ENCODE data around the gene PEMT. TPM values are rescaled to one million over a fixed set of nuclear protein-coding genes. Genes with fewer than 3 reads are reported as not detected.

PEMT gene
- total and polyA plus RNA-seq, 9 of the 15 experiments (the other 6 are each of a cell fraction or from before 2014, with no cell fraction given) = 1.4 to 36.4 (median 13.6) TPM

DNA sequence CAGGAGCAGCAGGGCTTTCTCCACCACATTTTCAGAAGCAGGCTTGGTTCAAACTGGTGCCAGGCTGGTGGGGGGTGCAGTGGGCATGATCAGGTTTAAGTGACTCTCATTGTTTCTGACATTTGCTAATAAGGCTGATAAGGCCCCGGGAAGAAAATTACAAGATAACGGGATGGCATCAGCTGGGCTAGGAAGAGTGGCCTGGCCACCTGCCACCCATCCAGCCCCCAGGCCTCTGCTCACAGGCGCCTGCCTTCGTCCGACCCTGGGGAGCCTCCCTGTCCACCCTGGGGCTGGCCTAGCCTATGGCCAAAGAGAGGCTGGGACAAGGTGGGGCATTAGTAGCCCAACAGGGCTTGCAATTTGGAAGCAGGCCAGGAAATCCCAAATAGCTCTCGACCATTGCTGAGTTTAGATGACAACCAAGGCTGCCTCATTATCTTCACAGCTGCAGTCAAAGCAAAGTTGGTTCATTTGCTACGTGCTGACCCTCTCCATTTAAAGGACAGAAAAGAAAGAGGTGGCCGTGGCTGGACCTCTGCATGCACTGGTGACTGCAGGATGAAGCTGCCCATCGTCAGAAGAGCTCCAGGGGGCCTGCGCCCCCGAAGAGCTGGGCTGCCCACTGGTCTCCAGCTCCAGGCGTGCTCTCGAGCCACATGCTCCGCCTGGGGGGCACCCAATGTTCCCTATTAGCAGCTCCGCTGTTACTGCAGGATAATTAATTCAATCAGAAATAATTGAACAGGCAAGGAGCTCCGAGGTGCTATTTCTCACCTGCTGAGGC is 44.9 kb downstream of the PEMT start:
- Histone ChIP-seq H2AFZ (ENCODE audit: low read depth, low read length) (no peak overlapping the region), H3K9ac (ENCODE audit: insufficient read depth in 1 of 2, low read depth in 2 of 2, low read length in 2 of 2) (no peak overlapping the region; a peak in 1 of 4 replicates), H3K27ac (ENCODE audit: extremely low read depth, low read depth, low read length) (no peak overlapping the region), H3K36me3 (ENCODE audit: control insufficient read depth, insufficient read depth, low read length) (no peaks in the 10 kb centered on the region), H3K4me2 (ENCODE audit: insufficient read depth, low read length) (no peak overlapping the region), H3K4me3 (no peak overlapping the region), H3K79me2 (ENCODE audit: control insufficient read depth, insufficient read depth, low read length) (no peaks in the 10 kb centered on the region), H3K27me3 (ENCODE audit: control insufficient read depth in 2 of 2, insufficient read depth in 2 of 2, low read length in 2 of 2) (no peaks in the 10 kb centered on the region), H4K20me1 (replicated peaks; ENCODE audit: control insufficient read depth, insufficient read depth, low read length) (no peaks in the 10 kb centered on the region), H3K9me1 (ENCODE audit: control insufficient read depth, insufficient read depth, low read length) (no peaks in the 10 kb centered on the region), H3K4me1 (replicated peaks in 1 of 2; ENCODE audit: control insufficient read depth in 2 of 2, insufficient read depth in 2 of 2, low read length in 2 of 2) (peaks cover 0 to 5% of the 10 kb centered on the region in 2 experiments; a peak in 2 of 5 replicates), H3K9me3 (replicated peaks; ENCODE audit: control insufficient read depth, insufficient read depth, low read depth, low read length) (no peaks in the 10 kb centered on the region)
- CTCF ChIA-PET (ENCODE audit: low intra/inter-chr PET ratio) = no interaction called here
- FAIRE-seq (no peak), ATAC-seq (no peak), DNase-seq (ENCODE audit: extremely low read depth in 1 of 4, low spot score in 3 of 4) (no peak)
- POLR2A ChIA-PET = no interaction called here
- no TSS peak for BruUV-seq (replicated peaks)
- TF ChIP-seq PCBP2 (IDR thresholded peaks at IDR 0.05; ENCODE audit: low read depth, low read length, poor library complexity, severe bottlenecking) = no peak
- TF ChIP-seq GABPB2 (CRISPR knock-in tag; conservative IDR thresholded peaks at IDR 0.05) = no peak
- TF ChIP-seq BRF1 (IDR thresholded peaks at IDR 0.05; ENCODE audit: borderline replicate concordance, extremely low read depth, insufficient read length) = no peak
- TF ChIP-seq PCBP1 (IDR thresholded peaks at IDR 0.05; ENCODE audit: low read depth, low read length, poor library complexity, severe bottlenecking) = no peak
- 49% methylated on average over 11 of the region's 16 CpGs for WGBS (ENCODE audit: insufficient coverage, low coverage, missing lambda C conversion rate)
- in situ Hi-C loops (cut with MboI) = no loop called here
- intact Hi-C loops (cut with micrococcal nuclease) = no loop called here

DNA sequence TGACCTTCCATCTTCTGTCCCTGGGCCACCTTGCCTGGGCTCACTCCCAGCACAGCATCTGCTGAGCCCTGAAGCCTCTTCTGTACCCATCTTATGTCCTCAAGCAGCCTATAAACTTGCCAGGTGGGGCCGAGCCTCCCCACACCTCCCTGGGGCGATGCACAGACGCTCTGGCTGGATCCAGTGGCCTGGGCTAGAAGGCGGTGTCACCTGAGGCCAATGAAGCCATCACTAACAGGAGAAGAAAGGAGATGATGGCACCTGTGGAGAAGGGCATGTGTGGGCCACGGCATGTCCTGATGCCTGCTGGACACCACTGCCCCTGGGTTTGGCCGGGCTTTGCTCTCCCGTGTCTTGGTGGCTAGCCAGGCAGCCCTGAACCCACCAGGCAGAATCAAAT is 45.5 kb downstream of the PEMT start:
- FAIRE-seq (no peak), DNase-seq (ENCODE audit: extremely low read depth in 1 of 4, low spot score in 3 of 4) (no peak), ATAC-seq (no peak)
- ChIA-PET CTCF (ENCODE audit: low intra/inter-chr PET ratio) (no interaction called here), POLR2A (no interaction called here)
- Histone ChIP-seq H3K4me2 (ENCODE audit: insufficient read depth, low read length) (no peak overlapping the region), H2AFZ (ENCODE audit: low read depth, low read length) (no peak overlapping the region), H3K4me1 (replicated peaks in 1 of 2; ENCODE audit: control insufficient read depth in 2 of 2, insufficient read depth in 2 of 2, low read length in 2 of 2) (peaks cover 0 to 5% of the 10 kb centered on the region in 2 experiments; a peak in 2 of 5 replicates), H3K4me3 (no peak overlapping the region), H3K27ac (ENCODE audit: extremely low read depth, low read depth, low read length) (no peak overlapping the region), H3K9ac (ENCODE audit: insufficient read depth in 1 of 2, low read depth in 2 of 2, low read length in 2 of 2) (no peak overlapping the region), H3K27me3 (ENCODE audit: control insufficient read depth in 2 of 2, insufficient read depth in 2 of 2, low read length in 2 of 2) (no peaks in the 10 kb centered on the region), H3K79me2 (ENCODE audit: control insufficient read depth, insufficient read depth, low read length) (no peaks in the 10 kb centered on the region), H4K20me1 (replicated peaks; ENCODE audit: control insufficient read depth, insufficient read depth, low read length) (no peaks in the 10 kb centered on the region), H3K9me3 (replicated peaks; ENCODE audit: control insufficient read depth, insufficient read depth, low read depth, low read length) (no peaks in the 10 kb centered on the region), H3K9me1 (ENCODE audit: control insufficient read depth, insufficient read depth, low read length) (no peaks in the 10 kb centered on the region), H3K36me3 (ENCODE audit: control insufficient read depth, insufficient read depth, low read length) (no peaks in the 10 kb centered on the region)
- BruUV-seq (replicated peaks) = no TSS peak
- WGBS (ENCODE audit: insufficient coverage, low coverage, missing lambda C conversion rate) = 75% methylated on average over 6 of the region's 7 CpGs
- in situ Hi-C loops (cut with MboI) (no loop called here), intact Hi-C loops (cut with micrococcal nuclease) (no loop called here)
- TF ChIP-seq TAL1 (IDR thresholded peaks at IDR 0.05) (no peak), CHD1 (IDR thresholded peaks at IDR 0.05; ENCODE audit: low read length) (no peak), CEBPG (CRISPR knock-in tag; IDR thresholded peaks at IDR 0.05) (no peak), CEBPG (tag; conservative IDR thresholded peaks at IDR 0.05 in 1 of 2, IDR thresholded peaks at IDR 0.05 in 1 of 2) (no peak), C11orf30 (IDR thresholded peaks at IDR 0.05; ENCODE audit: low read depth) (no peak), ZNF696 (CRISPR knock-in tag; conservative IDR thresholded peaks at IDR 0.05) (no peak), L3MBTL2 (IDR thresholded peaks at IDR 0.05) (no peak), CBFB (CRISPR knock-in tag; IDR thresholded peaks at IDR 0.05) (no peak), SREBF1 (IDR thresholded peaks at IDR 0.05; ENCODE audit: borderline replicate concordance, low read depth, low read length) (no peak), MCM3 (IDR thresholded peaks at IDR 0.05) (no peak), ERF (CRISPR knock-in tag; IDR thresholded peaks at IDR 0.05) (no peak), TAF1 (IDR thresholded peaks at IDR 0.05; ENCODE audit: control insufficient read depth, extremely low read depth, insufficient read depth, low read length, severe bottlenecking) (no peak)
- TF ChIP-seq, protein P1, sequence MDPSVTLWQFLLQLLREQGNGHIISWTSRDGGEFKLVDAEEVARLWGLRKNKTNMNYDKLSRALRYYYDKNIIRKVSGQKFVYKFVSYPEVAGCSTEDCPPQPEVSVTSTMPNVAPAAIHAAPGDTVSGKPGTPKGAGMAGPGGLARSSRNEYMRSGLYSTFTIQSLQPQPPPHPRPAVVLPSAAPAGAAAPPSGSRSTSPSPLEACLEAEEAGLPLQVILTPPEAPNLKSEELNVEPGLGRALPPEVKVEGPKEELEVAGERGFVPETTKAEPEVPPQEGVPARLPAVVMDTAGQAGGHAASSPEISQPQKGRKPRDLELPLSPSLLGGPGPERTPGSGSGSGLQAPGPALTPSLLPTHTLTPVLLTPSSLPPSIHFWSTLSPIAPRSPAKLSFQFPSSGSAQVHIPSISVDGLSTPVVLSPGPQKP (CRISPR knock-in tag; IDR thresholded peaks at IDR 0.05) = no peak

All from K562 (cell line).